Esophagus muscularis mucosa (tissue), 4 donors: ENCODE measurements around the gene MAP3K2. TPM values are rescaled to one million over a fixed set of nuclear protein-coding genes. Genes with fewer than 3 reads are reported as not detected.

Experiments used
- DNase-seq: peaks from one replicate; pipeline ENCODE4 v3.0.0-alpha.2; 2017; ENCODE audit errors: extremely low spot score
- H3K27ac ChIP-seq, 4 donors: fragments of 200-600 bp; sonication (generic); replicated peaks in 1 of 4; 1 replicate in 3 of 4; 2 replicates in 1 of 4; pipeline ENCODE4 v1.5.1; 2016 to 2019; ENCODE audit warnings: mild to moderate bottlenecking in 1 of 4
- H3K27me3 ChIP-seq, 4 donors: fragments of 200-600 bp; sonication (generic); one replicate each; pipeline versions ENCODE4 v1.5.1 to v1.6.0; 2016 to 2019
- H3K36me3 ChIP-seq, 4 donors: fragments of 200-600 bp; sonication (generic); one replicate each; pipeline ENCODE4 v1.5.1; 2016 to 2019
- H3K4me1 ChIP-seq, 4 donors: fragments of 200-600 bp; sonication (generic); one replicate each; pipeline ENCODE4 v1.5.1; 2016 to 2019
- H3K4me3 ChIP-seq, 4 donors: fragments of 200-600 bp; sonication (generic); 1 replicate in 2 of 4; 2 replicates in 2 of 4; pipeline ENCODE4 v1.5.1; 2016 to 2019; ENCODE audit warnings: mild to moderate bottlenecking in 4 of 4, moderate library complexity in 1 of 4
- H3K9me3 ChIP-seq, 4 donors: fragments of 200-600 bp; sonication (generic); 1 replicate in 3 of 4; 2 replicates in 1 of 4; pipeline ENCODE4 v1.5.1; 2016 to 2019
- CTCF ChIP-seq, 3 experiments: fragments of 200-600 bp in 2 of 3; fragments of 450-650 bp in 1 of 3; sonication (generic) in 2 of 3; IDR thresholded peaks; one replicate each; pipeline ENCODE4 v1.5.1; 2017 to 2019; ENCODE audit warnings: antibody characterized with exemption in 3 of 3, mild to moderate bottlenecking in 2 of 3, moderate library complexity in 1 of 3
- EP300 ChIP-seq: sonication (generic); formaldehyde crosslinking; IDR thresholded peaks from one replicate; pipeline ENCODE4 v1.6.1; 2017; ENCODE audit warnings: antibody characterized with exemption
- POLR2A ChIP-seq: fragments of 450-650 bp; IDR thresholded peaks from one replicate; pipeline ENCODE4 v1.6.1; 2017; ENCODE audit warnings: antibody characterized with exemption, moderate library complexity, mild to moderate bottlenecking, low read depth
- POLR2AphosphoS5 ChIP-seq, 2 donors: sonication (generic); formaldehyde crosslinking; IDR thresholded peaks; one replicate each; pipeline ENCODE4 v1.6.1; 2017; ENCODE audit warnings: antibody characterized with exemption in 2 of 2
- WGBS: methylation state at CpG from one replicate; pipeline ENCODE4 v1.1.5; 2018; 5-methylcytosine and 5-hydroxymethylcytosine counted together
- intact Hi-C: fragments of 100-400 bp; cut with DNase I; formaldehyde crosslinking; loops from one replicate; pipeline ENCODE4 v1.15.1; 2023
- total RNA-seq, 4 donors: library from RNA; depleted of rRNA; stranded (reverse); fragments of >200 nt; gene quantifications; one replicate each; pipeline versions ENCODE4 v1.1.0 to v1.2.1, GENCODE V29; 2016

The MAP3K2 gene
- total RNA-seq, 4 donors from 2014 or later: 51.4 to 68.6 (median 66.2) TPM

- TF ChIP-seq POLR2AphosphoS5 (IDR thresholded peaks at IDR 0.05): no peak
- no peak for TF ChIP-seq POLR2A
- TF ChIP-seq CTCF (IDR thresholded peaks at IDR 0.05): no peak
- TF ChIP-seq EP300: no peak
- WGBS: 78% methylated on average over 3 of the region's 3 CpGs
- Histone ChIP-seq H3K4me3 (no peak overlapping the region), H3K9me3 (no peaks in the 10 kb centered on the region), H3K4me1 (peaks cover 8 to 13% (median 10%) of the 10 kb centered on the region in 4 donors), H3K27ac (no peak overlapping the region), H3K36me3 (no peaks in the 10 kb centered on the region), H3K27me3 (no peaks in the 10 kb centered on the region)
- DNase-seq: no peak
- intact Hi-C loops: no loop called here
These were observed 6.7 kb upstream of the MAP3K2 start for GRCh38 chr2:127394492-127394891.

DNA sequence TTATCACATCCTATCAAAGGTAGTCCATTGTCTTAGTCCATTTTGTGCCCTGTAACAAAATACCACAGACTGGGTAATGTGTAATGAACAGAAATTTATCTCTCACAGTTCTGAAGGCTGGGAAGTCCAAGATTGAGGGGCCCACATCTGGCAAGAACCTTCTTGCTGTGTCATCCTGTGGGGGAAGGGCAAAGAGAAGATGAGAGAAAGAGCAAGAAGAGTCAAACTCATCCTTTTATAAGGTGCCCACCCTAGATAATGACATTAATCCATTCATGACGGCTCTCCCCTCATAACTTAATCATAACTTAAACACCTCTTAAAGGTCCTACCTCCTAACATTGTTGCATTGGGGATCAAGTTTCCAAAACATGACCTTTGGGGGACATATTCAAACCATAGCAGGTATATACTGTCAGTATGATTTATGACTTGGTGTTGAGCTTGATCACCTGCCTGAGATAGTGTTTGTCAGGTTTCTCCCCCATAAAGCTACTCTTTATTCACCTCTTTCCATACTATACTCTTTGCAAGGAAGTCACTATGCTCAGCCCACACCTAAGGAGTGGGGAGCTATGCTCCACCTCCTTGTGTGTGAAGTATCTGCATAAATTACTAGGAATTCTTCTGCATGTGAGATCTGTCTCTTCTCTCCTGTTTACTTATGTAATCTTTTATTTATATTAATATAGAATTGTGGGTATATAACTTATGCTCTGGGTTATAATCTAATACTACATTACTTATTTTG is 5.2 kb upstream of the MAP3K2 start:
- Histone ChIP-seq H3K4me1 (peaks cover 2 to 13% (median 12%) of the 10 kb centered on the region in 4 donors), H3K9me3 (no peaks in the 10 kb centered on the region), H3K36me3 (no peaks in the 10 kb centered on the region), H3K27ac (no peak overlapping the region), H3K4me3 (no peak overlapping the region), H3K27me3 (no peaks in the 10 kb centered on the region)
- no peak for DNase-seq
- TF ChIP-seq EP300: no peak
- TF ChIP-seq POLR2A: no peak
- TF ChIP-seq POLR2AphosphoS5 (IDR thresholded peaks at IDR 0.05): no peak
- no peak for TF ChIP-seq CTCF (IDR thresholded peaks at IDR 0.05)
- 93% methylated on average over 1 of the region's 1 CpG for whole genome bisulfite sequencing
- intact Hi-C loops: no loop called here

DNA sequence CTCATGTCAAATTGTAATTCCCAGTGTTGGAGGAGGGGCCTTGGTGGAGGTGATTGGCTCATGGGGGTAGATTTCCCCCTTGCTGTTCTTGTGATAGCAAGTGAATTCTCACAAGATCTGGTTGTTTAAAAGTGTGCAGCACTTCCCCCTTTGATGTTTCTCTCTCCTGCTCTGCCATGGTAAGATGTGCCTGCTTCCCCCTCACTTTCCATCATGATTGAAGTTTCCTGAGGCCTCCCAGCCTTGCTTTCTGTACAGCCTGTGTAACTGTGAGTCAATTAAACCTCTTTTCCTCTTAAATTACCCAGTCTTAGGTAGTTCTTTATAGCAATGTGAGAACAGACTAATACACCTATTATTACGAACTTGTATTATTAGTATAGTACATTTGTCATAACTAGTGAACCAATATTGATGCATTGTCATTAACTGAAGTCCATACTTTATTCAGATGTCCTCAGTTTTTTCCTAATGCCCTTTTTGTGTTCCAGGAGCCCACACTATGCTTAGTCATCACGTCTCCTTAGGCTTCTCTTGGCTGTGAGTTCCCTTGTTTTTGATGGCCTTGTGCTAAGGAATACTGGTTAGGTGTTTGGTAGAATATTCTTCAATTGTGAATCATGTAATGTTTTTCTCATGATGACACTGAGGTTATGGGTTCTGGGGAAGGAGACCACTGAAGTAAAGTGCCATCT is 4.5 kb upstream of the MAP3K2 start:
- no peak for DNase-seq
- Histone ChIP-seq H3K27ac (no peak overlapping the region), H3K4me1 (peaks cover 0 to 10% (median 8%) of the 10 kb centered on the region in 4 donors), H3K4me3 (no peak overlapping the region), H3K27me3 (no peaks in the 10 kb centered on the region), H3K9me3 (no peaks in the 10 kb centered on the region), H3K36me3 (no peaks in the 10 kb centered on the region)
- intact Hi-C loops: no loop called here
- 85% methylated on average over 2 of the region's 2 CpGs for WGBS
- TF ChIP-seq POLR2A (no peak), POLR2AphosphoS5 (IDR thresholded peaks at IDR 0.05) (no peak), CTCF (IDR thresholded peaks at IDR 0.05) (no peak), EP300 (no peak)

- intact Hi-C loops: loop anchor here (2.0 kb wide), 1 partner anchor 17 kb away; no protein-coding TSS in a partner anchor
- no peak for TF ChIP-seq CTCF (IDR thresholded peaks at IDR 0.05)
- no peak for TF ChIP-seq EP300
- no peak for TF ChIP-seq POLR2AphosphoS5 (IDR thresholded peaks at IDR 0.05)
- no peak for TF ChIP-seq POLR2A
- no peak for DNase-seq
- H3K4me1 ChIP-seq: peaks cover 9 to 30% (median 28%) of the 10 kb centered on the region in 4 donors
- 69% methylated on average over 5 of the region's 5 CpGs for WGBS
- H3K4me3 ChIP-seq: no peak overlapping the region
- H3K36me3 ChIP-seq: no peaks in the 10 kb centered on the region
- no peak overlapping the region for H3K27ac ChIP-seq
- no peaks in the 10 kb centered on the region for H3K9me3 ChIP-seq
- H3K27me3 ChIP-seq: no peaks in the 10 kb centered on the region
These were observed 2.1 kb upstream of the MAP3K2 start for GRCh38 chr2:127389778-127390435.
